ENCODE measurements around the gene BNIPL.

The BNIPL gene, protein sequence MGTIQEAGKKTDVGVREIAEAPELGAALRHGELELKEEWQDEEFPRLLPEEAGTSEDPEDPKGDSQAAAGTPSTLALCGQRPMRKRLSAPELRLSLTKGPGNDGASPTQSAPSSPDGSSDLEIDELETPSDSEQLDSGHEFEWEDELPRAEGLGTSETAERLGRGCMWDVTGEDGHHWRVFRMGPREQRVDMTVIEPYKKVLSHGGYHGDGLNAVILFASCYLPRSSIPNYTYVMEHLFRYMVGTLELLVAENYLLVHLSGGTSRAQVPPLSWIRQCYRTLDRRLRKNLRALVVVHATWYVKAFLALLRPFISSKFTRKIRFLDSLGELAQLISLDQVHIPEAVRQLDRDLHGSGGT

DNA sequence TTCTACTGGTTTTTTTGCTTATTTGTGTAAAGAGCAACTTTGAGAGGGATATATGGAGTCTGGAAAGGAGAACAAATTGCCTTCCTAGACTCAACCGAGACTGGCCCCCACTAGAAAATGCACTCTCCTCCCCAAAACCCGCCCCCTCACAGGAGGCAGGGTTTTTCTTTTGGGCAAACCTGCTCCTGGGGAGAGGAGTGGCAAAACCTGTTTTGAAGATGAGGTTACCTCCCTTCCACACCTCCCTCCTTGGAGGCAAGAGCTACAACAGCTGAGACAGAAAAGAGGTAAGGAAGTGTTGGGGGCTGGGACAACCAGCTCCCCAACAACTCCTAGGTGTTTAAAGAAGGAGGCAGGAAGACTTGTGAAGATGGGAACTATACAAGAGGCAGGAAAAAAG is at the start of gene BNIPL:
TSS of gene BNIPL (plus strand) at position 231 of the 400 bp plus-strand sequence. CDS start at position 371, 140 bp downstream.
- no peak for DNase-seq (ENCODE audit: low spot score)

DNA sequence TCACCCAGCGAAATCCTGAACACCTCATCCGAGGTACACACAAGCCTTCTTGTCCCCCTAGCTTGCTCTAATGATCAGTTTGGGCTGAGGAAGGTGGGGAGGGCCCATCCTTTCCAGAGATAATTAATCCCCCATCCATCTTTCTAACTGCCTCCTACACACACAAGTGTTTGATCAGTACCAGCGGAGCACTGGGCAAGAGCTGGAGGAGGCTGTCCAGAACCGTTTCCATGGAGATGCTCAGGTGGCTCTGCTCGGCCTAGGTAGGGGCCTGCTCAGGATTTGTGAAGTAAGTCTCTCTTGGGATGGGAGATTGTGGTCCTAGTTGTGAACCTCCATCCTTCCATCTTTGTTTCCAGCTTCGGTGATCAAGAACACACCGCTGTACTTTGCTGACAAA is 48.5 kb upstream of the BNIPL start:
- DNase-seq (ENCODE audit: low spot score) = no peak

DNA sequence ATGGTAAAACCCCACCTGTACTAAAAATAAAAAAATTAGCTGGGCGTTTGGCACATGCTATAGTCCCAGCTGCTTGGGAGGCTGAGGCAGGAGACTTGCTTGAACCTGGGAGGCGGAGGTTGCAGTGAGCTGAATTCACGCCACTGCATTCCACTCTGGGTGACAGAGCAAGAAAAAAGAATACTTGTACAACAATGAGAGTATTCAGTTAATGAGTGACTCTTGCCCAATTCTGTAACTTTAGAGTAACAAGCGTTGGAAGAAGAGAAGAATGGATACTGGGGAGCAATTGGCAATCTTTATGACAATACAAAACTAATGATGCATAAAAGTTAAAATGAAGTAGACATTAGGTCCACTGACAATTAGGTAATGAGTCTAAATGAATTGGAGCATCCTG is 43.8 kb upstream of the BNIPL start:
- DNase-seq (ENCODE audit: low spot score) = no peak

DNA sequence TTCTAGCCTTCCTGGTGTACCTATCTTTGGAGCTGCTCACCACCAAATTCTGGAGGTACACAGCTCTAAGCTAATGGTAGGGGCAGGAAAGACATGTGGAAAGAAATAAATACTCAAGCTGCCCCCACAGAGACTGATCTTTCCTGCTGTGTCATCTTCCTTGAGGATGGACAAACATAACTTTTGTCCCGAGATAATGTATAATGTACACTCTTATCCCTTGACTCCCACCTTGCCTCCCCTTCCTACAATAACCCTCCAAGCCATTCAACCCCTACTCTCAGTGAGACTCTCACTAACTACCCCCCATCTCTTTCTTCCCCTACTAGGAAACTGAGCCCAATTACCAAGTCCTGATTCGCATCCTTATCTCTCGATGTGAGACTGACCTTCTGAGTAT is 42.1 kb upstream of the BNIPL start:
- no peak for DNase-seq (ENCODE audit: low spot score)

DNA sequence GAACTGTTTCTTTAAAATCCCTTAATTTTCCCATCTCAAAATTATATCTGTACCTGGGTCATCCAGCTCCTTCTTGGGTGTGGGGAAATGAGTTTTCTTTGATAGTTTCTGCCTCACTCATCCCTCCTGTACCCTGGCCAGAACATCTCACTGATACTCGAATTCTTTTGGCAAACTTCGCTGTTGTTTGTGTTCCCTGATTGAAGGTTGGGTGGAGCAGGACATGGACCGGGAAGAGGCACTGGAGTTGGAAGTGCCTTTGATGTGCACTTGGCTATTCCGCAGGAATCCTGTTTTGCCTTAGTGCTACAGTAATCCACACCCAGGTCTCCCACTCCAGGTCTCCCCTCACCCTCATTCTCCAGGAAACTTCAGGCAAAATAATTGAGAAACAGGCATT is 40.9 kb upstream of the BNIPL start:
- no peak for DNase-seq (ENCODE audit: low spot score)

DNA sequence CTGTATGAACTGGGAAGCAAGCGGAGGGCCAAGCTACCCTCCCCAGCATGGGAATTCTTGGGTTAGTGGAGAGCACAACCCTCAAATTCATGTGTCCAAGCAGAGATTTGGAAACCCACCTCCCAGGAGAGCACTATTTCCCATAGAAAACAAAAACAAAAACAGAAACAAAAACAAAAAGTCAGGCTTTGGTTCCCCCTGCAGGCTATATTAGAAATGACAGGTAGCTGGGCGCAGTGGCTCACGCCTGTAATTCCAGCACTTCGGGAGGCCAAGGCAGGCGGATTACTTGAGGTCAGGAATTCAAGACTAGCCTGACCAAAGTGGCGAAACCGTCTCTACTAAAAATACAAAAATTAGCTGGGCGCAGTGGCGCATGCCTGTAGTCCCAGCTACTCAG is 40.5 kb upstream of the BNIPL start:
- no peak for DNase-seq (ENCODE audit: low spot score)

DNA sequence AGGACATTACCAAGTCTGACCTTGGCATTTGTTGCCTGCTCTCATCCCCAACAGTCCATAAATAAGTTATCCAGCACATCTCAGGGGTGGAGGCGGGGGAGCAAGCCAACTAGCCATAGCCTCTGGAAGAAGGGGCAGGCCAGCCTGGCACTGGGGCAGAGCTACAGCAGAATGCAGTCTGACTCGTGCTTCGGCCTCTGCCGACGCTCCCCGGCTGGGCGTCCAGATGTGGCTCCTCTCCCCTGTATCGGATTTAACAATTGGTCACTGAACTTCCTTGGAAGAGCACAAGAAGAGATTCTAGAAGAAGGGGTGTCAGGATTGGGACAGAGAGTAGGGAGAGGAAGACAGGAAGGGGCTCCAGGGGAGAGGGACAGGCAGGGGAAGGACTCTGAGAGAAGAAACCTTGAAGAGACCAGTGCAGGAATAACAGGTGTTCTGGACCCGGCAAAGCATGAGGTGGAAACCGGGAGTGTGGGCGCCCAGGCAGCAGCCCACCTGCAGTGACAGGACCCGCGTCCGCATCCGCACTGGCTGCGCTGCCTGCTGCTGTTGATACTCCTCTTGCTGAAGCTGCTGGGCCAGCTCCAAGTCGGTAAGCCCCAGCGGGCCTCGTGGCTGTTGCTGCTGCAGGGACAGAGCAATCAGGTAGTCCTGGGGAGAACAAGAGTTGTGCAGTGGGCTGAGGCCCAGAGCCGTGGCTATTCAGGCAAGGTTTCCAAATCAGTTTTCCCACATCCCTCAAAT is 39.1 kb upstream of the BNIPL start:
- no peak for DNase-seq (ENCODE audit: low spot score)

DNA sequence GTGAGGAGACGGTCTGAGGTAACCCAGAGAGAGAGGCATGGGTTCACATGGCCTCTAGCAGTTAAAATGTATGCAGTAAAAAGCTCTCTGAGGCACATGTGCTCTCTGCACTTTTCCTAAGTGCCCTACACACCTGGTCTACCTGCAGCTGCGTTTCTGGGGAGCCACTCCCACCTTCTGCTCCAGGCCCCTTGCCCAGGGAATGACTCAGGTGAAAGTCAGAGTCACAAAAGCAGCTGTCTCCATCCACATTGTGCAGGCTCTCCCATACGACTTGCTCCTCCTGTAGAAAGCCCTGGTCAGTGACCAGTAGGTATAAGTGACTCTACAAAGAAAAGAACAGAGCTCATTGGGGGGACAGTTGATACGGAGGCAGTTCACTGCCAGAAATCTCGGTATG is 38.4 kb upstream of the BNIPL start:
- DNase-seq (ENCODE audit: low spot score) = no peak

DNA sequence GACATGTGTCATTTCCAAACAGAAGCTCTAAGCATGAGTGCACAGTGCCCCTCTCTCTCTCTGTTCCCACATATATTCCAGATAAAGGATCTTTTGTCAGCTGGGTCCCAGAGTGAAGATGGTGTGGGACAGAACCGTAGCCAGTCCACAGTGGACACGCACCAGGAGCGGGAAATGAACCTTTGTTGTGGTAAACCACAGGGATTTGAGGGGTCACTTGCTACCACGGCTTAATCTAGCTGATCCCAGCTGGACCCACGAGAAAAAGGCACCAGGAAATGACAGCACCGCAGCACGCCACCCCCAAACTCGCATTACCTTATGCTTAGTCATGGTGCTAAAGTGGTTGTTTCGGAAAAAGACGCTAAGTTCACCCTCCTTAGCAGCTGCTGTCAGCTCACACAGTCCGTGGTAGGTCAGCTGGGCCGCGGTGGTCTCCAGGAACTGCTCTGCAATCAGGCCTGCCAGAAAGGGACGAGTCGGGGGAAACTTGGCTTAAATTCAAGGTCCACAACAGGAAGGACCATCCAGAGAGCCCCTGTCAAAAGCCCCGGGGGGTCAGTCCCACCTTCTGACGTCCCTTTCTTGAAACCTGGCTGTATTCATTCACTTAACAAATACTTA is 37.2 kb upstream of the BNIPL start:
- peak; percentile 85 for DNase-seq (ENCODE audit: low spot score)

DNA sequence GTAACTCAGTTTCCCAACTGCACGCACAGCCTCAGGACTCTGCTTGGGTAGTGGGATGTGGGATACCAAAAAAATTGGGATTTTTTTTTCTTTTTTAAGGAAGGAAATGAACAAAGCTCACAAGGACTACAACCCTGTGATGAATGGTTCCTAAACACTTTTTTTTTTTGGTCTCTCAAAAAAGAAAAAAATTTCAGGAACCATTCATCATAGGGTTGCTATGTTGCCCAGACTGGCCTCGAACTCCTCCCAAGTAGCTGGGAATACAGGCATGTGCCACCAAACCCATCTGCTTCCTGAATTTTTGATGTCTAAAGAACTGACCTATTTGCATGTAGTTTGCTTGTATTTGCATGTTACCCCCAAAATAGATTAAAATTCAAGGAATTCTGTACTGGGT is 36.5 kb upstream of the BNIPL start:
- no peak for DNase-seq (ENCODE audit: low spot score)

DNA sequence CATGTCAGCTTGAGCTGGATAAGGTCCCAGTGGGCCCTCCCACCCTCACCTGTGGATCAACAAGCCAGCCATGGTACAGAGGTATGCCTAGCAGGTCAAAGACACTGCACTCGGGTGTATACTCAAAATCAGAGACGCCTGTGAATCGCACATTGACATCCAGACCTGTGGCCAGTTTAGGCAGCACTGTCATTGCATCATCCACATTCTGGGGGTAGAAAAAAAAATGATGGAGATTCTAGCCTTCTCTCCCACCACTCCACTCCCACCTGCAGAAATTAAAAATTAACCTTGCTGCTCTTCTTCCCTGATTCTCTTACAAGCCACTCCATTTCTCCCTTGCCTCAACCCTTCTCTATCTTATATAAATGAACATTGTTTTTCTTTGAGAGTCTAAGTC is 36.0 kb upstream of the BNIPL start:
- no peak for DNase-seq (ENCODE audit: low spot score)

DNA sequence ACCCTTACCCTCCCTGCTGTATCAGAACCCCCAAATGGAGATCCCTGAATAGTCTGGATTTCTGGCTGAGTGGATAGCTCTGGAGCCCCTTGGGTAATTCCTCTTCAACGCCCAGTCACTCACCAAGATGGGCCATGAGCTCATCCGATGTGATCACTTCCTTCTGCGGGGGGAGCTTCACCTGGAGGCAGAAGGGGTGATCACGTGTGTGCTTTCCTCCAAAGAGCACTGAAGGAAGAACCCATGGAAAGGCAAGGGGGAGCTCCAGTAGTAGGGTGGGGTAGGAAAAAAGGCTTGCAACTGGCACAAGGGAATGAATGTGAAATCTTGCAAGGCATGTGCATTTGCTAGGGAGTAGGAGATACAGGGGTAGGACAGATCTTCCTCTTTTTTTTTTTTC is 34.8 kb upstream of the BNIPL start:
- DNase-seq (ENCODE audit: low spot score) = no peak

DNA sequence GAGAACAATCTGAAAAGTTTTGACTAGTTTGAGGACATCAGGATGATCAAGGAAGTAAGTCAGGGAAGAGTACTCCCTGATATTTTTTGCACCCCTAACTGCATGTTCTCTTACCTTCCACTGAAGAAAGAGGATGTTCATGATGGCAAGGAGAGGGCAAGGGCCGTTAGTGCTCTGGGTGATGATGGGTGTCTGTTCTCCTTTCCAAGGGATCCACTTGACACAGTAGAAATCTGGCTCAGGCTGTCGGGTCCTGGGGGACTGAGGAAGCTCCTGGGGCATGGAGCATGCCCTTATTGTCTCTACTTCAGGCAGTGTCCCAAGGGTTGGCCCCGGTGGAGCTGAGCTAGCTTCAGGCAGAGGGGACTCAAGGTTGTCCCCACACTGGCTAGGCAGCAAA is 34.3 kb upstream of the BNIPL start:
- no peak for DNase-seq (ENCODE audit: low spot score)

DNA sequence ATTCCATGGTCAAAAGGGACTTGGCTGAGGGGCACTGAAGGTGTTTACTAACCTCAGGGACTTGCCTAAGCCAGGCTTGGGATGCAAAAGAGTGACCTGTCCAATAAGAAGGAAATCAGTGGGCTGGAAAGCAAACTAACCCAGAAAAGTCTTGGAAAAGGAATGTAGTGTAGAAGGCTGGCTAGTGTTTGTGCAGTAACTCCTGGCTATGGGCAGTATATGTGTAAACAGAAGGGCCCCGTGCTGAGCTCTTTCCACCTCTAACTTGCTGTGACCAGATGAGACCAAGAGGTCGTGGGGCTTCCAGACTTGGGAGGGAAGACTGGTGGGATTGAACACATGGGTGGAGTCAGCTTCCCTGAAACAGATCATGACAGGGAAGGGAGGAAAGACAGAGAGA is 33.8 kb upstream of the BNIPL start:
- DNase-seq (ENCODE audit: low spot score) = no peak

DNA sequence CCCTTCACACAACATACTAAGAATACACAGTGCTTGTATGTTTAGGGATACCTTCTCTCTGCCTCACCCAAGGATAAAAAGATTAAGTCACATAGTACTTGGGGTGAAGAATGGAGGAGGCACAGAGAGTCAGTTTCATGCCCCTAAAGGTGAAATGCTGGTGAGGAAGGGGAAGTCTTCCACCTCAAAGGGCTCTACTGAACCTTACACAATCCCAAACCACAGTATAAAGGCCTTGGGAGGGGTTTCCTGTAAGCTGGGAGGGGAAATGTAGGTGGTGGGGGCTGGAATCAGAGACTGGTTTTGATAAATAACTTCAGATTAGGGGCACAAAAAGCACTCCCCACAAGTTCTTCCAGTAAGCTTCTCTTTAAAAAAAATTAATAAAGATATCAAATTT is 33.2 kb upstream of the BNIPL start:
- DNase-seq (ENCODE audit: low spot score) = no peak

DNA sequence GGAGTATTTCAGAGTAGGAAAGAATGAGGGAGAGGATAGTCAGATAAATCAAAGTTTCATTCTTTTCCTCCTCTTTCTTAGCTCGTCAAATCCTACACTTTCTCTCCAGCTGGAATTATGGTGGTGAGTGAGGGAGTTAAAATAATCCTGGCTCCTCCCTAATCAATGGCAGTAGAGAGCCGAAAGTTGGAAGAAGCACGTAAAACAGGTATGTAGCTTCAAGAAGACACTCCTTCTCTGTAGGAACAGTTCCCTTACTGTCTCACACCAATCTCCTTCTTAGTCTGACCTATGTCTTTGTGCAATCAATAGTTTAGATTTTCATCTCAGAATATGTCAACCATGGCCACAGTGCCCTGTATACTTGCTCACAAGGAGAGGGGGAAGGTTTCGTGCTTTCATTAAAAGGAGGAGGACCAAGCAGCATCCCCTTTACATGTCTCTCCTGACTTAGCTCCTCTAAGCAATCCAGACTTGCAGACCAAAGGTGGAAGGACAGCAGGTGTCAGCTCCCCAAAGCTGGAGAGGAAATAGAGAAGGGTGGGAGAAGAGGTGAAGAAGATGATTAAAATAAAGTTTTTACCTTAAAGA is 30.6 kb upstream of the BNIPL start:
- peak; percentile 54 for DNase-seq (ENCODE audit: low spot score)

DNA sequence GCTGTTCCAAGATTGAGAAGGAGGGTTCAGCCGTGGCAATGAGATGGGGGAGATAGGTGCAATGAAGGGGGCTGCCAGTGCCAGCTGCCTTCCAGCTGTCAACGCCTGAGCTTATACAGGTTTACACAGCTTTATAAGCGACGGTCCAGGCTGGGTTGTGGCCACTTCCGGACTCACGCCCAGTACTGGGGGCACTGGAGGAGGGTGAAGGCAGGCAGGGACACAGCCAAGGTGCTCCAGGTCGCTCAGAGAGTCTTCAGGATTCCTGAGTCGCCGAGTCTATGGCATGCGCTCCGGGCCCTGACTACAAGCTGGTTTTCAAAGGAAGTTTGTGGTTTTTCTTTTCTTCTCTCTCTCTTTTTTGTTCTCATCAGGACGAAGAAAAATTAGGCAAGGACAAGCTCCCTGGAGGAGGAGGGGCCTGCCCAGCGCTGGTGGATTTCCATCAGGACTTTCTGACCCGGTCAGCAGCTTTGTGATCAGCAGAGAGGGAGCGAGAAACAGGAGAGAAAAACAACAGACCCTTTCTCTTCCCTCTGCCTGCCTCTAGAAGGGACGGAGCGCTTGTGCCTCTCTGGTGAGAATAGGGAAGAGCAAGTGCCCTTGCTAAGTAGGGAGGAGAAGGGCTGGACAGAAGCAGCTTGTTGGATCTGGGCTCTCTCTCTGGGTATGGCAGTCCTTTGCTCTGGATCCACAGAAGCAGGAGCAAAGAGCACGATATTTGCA is 29.9 kb upstream of the BNIPL start, which contains the start of gene MINDY1:
TSS of gene MINDY1 (minus strand) at position 576 of the 726 bp plus-strand sequence. CDS start 4,285 bp downstream, outside the sequence.
- DNase-seq (ENCODE audit: low spot score) = peak; percentile 98

DNA sequence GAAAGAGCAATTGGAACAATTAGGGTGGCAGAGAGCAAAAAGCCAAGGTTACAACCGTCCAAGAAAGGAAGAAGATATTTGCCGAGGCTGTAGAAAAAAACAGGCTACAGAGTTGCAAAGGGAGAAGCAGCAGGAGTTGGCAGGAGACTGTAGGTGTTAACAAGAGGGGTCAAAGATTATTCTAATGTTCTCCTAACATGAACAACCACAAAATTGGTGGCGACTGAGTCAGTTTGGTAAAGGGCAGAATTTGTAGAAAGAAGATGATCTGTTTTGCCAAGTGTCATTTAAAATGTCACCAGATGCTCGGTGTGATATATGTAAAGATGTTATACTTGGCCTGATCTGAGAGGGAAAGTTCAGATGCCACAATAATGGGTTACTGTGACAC is 28.5 kb upstream of the BNIPL start:
- DNase-seq (ENCODE audit: low spot score) = no peak

DNA sequence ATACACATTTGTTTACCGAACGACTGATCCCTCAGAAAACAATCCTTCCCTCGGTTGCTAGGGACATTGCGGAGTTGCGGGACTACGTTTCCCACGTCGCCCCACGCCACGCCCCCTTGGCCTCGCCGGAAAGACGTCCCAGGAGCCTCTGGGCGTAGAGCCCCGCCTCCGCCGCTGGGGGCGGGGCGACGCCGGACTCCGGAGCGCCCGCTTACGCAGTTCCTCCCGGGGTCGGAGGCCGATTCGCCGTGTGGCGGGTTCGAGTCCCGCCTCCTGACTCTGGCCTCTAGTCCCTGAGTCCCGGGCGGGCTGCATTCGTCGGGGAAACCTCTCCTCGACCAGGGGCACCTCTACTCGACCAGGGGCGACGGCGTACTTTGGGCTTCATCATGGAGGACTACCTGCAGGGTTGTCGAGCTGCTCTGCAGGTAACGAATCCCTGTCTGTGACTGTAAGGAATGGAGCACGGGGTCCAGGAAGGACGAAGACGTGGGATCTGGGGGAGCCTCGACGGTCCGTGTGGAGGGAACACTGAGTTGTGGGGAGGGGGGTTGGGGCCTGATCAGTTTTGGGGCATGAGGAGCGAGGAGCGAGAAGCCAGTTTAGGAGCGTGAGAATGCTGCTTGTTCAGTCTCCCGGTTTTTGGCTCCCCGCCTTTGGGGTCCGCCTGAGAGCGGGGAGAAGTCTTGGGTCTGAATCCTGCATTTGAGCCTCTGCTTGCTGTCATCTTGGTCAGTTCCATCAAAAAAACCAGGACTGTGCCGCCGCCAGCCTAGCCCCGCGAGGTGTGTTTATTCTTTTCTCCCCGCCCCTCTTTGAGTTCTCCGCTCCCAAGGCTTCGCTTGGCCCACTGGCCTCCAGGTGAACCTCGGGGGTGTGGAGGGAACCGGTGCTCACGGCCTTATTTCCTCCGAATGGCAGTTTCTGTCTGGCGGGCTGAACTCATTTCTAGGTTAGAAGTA is 27.9 kb upstream of the BNIPL start, which contains the start of gene PRUNE1:
TSS of gene PRUNE1 (plus strand) at position 206 of the 962 bp plus-strand sequence. CDS start at position 390, 184 bp downstream.
- DNase-seq (ENCODE audit: low spot score) = peak; percentile 96

DNA sequence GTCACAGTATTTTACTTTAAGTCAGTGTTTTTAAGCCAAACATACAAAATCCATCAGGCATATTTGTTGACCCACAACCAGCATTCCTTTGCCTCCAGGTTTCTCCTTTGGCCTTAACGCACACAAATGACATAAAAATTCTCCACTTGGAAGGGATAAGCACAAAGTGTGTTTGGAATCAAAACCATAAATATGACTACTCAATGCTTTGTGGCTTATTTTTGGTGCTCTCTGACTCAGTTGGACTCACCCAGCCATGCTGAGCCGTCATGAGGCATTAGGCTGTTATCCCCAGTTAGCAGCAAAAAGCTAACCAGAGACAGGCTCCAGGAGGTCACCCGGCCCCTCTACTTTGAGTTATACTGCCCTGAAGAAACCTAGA is 27.2 kb upstream of the BNIPL start:
- no peak for DNase-seq (ENCODE audit: low spot score)

All from pons (tissue), 1 donor.